HG03469 (cell line): ENCODE data around the gene RNLS.
A peak's percentile ranks its signal among the peaks of the same experiment; 100 is the strongest.

Source experiments
- ATAC-seq: cut with Tn5 transposase; IDR thresholded peaks from one replicate; pipeline ENCODE4 v1.9.1; 2021; ENCODE audit warnings: mild to moderate bottlenecking, moderate library complexity, moderate number of reproducible peaks; ENCODE audit not compliant: unreplicated experiment

RNLS gene

DNA sequence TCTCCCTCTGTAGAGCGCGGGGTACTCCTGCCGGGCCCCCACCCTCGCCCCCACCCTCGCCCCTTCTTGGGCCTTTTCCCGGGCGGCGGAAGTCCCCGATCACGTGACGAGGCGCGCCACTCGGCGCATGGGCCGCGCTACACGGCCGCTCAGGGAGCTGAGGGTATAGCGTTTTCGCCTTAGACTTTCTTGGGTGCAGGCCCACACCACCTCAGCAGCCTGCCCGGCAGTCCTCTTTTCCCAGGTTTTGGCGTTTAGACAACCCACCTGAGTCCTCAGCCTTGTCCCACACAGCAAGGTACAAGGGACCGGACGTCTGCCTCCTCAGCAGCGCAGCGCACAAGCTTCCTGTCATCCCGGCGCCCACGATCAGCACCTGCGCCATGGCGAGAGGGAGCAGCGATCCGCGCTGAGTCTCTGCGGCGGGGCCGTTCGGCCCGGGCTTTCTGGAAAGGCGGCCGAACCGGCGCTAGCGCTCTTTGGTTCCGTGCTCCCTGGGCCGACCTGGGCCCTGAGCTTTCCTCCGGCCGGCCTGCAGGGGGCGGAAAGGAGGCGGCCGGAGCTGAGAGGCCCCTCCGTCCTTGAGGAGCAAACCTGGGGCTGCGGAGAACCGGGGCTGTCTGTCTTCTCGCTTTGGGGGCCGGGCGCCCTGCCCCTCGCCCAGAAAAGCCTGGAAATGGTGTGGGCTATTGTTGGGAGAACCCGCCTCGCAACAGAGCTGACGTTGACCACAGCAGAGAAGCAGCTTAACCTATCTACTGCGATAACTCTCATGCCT is at the start of gene RNLS:
Gene RNLS (minus strand): TSS at position 513 of the 778 bp plus-strand sequence.
- ATAC-seq, result peak; percentile 39

DNA sequence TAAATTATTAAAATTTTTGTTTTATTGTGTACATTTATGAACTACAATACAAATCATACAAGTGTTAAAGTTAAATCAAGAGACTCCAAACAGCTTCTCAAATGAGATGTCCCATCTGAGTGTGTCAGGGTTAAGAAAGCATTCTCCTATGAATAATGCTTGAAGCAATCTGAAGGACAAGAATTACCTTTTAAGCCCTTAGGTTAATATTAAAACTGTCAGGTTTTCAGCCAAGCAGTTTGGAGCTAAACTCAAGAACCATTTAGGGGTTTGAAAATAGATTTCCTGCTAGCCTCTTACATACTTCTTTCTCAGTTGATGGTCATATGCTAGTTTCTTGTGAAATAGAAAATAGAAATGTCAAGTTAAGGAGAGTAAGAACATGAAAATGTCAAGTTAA is 41.7 kb upstream of the RNLS start:
- ATAC-seq, result no peak

DNA sequence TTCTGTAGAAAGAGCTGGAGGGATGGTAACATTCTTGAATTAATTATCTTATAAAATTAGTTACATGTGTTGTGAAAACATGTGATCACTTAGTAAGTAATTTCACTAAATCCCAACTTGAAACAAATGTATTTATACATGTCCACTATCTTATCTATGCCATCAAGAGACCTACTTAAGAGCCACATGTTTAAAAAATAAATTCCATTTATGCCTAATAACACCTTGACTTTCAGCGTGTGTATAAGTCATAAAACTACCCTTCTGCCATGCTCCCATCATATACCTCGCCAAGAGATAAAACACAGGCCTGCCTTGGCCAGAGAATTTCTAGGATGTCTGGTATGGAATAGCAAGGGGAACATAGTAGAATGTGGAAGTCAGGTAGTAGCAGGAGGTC is 40.7 kb upstream of the RNLS start:
- no peak for ATAC-seq

DNA sequence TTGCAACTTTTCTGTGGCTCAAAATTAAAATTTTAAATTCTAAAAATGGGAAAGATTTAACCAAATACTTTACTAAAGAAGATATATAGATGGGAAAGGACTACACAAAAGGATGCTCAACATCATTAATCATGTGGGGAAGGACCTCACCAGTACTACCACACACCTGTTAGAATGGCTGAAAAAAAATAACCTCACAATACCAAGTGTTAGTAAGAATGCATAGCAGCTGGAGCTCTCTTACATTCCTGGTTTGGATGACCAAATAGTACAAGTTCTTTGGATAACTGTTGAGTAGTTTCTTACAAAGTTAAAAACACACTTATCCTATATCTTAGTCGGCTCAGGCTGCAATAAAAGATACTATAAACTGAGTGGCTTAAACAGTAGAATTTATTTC is 37.3 kb upstream of the RNLS start:
- ATAC-seq, result no peak

DNA sequence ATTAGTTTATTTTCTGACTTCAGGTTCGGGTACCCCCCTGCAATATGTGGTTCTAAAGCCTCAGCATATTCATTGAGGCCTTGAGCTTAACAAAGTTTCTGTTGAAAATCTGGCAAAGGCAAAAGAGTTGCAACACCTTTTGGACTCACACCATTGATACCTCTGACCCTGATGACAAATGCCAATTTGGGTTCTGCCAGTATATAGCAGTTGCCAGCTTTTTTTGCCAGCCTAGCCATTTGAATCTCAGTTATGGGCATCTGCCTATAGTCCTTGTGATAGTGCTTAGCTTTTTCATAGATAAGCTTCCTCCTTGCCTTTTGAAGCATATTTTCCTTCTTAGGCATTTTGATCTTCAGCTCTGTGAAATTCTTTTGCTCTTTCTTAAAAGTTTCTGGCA is 35.4 kb upstream of the RNLS start:
- no peak for ATAC-seq

DNA sequence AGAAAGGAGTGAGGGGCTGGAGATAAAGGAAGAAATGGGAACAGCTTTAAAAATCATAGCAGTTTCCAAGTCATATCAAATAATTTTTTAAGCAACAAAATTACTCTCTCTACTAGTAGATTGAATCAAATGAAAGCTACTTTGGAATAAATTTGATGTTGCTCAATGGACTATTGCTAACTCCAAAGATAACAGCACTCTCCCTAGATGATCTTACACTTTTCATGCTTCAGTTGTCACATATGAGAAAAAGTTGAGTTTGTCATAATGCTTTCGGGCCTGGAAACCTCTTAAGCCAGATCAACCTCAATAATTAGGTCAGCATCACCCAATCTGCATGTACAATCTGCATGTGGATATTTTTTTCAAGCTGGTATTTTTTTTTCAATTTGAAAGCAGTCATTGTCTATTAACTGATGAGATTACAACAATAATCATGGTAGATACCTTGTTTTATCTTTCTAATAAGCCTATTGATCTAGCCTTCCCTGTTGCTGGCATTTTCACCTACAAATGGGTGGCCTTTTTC is 34.7 kb upstream of the RNLS start:
- ATAC-seq, result no peak

DNA sequence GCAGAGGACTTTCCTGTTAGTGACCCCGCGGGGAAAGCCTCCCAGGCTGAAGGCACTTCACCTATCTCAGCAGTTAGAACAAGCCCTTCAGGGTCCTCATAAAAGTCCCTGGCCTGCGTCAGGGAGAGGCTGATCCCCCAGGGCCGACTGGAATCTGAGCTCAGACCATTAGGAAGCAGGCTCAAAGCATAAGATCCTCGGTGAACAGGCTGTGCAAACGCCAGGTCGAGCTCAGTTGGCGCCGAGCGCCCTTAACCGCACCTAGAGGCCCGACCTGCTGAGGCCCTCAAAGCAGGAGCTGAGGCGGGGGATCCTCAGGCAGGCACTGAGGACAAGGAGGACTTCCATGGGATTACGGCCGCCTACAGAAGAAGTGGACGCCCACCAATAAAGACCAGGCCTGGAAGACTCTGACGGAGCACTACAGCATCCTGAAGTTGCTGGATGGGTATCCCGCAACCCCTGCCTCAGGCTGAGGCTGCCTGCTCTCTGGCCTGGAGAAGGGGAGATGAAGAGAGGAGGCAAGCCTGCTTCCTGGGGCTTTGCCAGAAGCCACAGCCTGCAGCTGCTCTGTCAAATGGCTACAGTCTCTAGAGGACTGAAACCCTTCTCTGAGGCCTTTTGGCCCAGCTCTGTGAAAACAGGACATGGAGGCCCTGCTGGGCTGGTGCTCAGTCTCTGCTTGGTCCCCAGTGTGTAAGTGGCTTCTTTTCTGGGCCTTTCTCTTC is 33.3 kb upstream of the RNLS start:
- ATAC-seq, result no peak

DNA sequence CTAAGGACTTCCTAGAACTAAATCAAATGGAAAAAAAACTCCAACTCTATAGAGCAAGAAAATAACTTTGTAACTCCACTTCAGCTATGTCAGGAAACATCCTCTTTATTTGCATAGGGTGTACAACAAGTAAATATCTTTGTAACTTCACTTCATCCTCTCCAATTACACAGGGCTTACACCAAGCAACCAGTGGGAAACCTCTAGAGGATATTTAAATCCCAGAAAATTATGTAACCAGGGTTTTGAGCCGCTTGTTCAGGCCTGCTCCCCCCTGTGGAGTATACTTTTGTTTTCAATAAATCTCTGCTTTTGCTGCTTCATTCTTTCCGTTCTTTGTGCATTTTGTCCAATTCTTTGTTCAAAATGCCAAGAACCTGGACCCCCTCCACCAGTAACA is 25.7 kb upstream of the RNLS start:
- no peak for ATAC-seq

DNA sequence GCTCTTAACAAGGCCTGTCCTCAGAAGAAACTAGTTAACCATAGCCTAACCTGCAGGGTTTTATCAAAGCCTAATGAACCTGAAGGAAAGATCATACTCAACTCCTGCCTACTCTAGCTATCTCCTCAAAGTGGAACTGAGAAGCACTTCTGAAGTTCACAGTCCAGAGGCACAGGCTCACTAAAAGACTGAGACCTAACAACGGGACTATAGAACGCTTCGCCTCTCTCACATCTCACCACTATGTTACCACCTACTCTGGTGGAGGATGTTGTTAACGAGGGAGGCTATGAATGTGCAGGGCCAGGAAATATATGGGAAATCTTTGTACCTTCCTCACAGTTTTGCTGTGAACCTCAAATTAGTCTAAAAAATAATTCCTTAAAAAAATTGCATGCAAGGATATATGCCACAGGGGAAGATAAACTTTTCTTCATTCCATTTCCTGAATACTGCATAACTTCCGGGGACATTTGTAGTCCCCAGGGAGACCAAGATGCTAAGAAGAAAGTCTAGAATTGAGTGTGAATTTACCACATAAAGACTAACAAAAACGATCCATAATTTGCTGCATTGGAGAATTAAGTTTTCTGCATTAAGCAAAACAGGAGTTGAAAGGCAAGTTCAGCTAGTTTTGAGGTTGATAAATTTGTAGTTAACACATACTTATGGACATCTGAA is 25.1 kb upstream of the RNLS start:
- ATAC-seq, result no peak

DNA sequence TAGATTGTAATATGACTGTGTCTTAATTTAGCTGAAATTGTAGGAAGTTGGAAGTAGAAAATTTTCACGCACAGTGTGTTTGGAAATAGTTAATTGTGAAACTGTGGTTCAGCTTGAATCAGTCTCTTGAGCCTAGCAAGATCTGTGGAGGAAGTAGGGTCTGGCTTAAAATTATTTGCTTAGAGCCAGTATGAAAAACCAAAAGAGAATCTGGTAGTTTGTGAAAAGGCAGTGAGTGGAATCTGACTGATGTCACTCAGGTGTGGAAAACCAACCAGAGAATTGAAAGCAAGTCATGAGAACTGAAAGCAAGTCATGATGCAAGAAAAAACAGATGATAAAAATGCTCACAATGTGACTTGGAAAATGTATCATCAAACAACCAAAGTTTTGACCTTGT is 14.9 kb upstream of the RNLS start:
- peak; percentile 69 for ATAC-seq

DNA sequence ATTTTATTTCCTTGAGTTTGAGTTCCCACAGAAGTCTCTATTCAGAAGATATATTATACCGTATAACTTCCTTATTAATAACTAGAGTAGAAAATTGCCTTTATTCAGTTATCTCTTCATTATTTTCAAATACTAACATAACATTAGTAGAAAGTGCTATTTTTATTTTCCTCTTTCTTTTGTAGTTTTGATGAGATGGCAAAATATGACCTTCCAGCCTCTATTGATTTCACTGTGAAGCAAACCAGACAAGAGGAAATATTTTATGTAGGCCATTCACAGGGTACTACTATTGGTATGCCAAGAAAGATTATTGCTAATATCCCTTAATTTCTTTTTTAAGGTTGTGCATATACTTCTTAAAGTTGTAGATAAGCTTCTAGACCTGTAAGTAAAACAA is 11.4 kb upstream of the RNLS start:
- ATAC-seq, result no peak

DNA sequence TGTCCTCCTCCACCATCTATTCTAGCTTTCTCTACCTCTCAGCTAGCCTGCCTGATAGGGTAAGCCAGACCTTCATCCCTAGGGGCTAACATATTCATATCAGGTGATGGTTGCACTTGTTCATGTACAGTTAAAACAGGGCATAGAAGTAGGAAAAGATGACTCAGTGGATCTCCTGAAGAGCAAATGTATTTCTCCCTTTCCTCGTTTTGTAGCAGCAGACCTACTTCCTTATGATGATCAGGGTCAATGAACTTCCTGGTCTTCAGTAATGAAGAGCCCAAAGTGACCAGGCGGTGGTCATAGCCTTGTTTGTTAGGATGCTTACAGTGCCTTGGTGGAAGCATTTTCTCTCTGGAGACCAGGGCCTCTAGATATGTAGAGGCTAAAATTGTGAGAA is 9.8 kb upstream of the RNLS start:
- ATAC-seq, result no peak

DNA sequence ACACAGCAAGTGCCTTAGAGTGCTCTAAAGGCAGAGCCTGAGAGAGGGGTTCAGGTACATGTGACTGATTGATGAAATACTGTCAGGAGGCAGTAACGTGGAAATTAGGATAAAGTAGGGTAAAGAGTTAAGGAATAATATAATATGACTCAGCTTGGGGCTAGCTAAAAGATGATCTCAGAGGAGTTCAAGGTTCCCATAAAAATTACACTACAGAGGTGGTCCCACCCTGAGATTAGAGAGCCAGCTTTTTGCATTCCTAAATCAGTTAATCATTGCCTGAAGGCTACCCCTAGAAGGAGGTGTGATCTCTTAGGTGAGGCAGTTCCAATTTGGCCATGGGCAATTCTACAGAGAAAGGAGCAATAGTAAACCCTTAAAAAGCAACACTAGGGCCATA is 9.3 kb upstream of the RNLS start:
- ATAC-seq, result no peak

DNA sequence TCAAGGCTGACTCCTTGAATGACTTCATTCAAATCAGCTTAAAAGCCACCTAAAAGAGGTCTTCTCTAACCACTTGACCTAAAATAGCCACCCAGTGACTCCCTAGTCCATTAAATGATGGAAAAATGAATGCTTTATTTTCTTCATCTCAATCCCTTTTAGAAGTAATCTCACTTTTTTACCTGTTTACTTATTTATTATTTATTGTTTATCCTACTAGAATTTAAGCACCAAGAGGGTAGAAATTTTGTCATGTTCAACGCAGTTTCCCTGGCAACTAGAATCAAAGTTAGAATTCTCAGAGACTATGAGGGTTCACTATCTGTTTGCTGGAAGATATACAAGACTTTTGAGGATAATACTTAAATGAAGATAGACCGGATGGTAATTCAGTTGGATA is 3.3 kb upstream of the RNLS start, which contains the start of gene LIPJ:
Gene LIPJ (plus strand): TSS at position 301 of the 400 bp plus-strand sequence. CDS start 3,926 bp downstream, outside the sequence.
- ATAC-seq, result no peak

DNA sequence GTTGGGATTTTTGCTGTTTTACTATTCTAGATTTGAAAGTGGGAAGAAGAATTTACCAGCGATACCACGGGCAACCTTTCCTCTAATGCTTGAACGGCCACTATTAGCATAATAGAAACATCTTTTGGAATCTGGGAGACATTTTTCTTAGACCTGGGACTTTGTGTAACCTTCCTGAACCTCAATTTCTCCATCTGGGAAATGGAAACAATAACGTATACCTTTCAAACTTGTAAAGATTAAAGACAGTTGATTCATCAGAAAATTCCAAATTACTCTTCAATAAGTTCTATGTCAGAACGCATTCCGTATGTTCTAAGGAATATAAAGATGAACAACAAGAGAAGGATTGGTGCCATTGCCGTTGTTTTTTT is 453 bp upstream of the RNLS start:
- no peak for ATAC-seq

DNA sequence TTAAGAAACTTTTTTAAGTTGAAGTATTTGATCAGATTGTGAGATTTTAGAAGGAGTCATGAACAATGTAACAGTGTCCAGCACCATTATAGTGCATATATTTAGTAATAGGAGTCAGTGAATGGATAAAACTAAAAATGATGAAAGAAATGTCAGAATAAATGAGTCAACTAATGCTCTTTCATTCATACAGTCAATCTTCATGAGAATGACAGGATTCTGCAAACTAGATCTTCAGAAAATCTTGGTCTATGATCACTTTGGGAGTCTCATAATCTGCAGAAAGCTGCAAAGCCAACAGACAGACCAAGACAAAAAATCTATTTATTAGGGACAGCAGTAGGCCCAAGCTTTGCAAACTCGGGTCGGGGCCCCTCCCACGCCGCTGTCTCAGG is 710 bp downstream of the RNLS start:
- no peak for ATAC-seq

DNA sequence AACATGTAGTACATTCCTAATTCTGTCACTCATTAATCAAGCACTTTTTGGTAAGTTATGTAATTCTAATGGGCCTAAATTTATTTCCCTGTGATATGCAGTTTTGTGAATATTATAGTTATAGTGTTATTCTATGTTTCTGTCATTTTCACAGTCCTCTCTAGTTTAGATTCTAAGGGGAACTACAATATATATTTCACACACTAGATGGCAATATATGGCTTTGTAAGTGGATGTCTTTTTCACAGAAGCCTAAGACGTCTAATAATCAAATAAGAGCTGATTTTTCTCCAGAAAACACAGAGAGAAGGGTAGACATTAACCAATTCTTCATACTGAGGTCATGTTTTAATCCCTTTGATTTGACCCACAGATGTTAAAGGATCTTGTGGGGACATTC is 18.0 kb downstream of the RNLS start:
- no peak for ATAC-seq

DNA sequence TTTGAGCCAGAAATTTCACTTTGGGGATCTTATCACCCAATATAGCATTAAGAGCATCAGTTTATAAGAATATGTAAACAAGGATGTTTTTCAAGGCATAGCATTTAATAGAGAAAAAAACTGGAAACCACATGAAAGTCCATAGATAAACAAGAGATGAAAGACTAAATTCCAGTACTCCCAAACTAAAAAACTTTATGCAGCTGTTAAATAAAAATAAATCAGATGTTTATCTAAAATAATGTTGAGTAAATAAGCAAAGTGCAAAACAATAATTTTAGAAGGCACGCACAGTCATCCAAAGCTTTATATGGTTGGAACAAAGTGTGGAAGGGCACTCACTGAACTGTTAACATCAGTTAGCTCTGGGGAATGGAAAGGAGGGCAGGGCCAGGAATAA is 21.0 kb downstream of the RNLS start:
- no peak for ATAC-seq

DNA sequence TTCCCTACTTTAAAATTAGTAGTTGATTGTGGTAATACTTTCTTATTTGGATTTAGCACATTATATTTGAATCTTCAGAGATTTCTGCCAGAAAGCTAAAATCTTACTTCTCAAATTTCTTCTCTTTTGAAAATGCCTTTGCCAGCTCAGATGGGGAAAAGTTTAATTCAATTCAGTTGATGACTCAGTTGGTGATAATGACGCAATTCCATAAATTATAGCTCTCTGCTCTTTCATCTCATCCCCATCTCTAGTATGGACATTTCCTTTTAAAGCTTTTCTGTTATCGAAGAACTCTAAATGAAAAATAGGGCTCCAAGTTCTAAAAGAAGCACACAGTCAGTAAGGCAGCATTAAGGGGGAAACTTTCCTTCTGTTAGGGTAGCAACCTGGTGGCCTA is 25.5 kb downstream of the RNLS start:
- no peak for ATAC-seq

DNA sequence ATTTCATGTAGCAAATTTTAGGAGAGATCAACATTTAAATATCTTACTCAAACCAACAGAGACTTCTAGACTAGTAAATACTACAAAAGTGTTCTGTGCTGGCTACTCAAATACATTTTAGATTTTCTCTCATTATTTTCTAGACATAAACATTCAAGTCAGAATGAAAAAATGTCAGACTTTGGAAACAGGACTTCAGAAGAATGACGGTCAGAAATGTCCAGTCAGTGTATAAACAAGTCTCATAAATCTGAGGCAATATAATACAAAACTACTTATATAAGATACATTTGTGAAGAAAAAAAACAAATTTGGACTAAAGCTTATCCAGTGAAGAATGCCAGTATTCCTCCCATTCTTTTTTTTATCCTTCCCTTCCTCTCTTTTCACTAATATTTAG is 25.9 kb downstream of the RNLS start:
- no peak for ATAC-seq

DNA sequence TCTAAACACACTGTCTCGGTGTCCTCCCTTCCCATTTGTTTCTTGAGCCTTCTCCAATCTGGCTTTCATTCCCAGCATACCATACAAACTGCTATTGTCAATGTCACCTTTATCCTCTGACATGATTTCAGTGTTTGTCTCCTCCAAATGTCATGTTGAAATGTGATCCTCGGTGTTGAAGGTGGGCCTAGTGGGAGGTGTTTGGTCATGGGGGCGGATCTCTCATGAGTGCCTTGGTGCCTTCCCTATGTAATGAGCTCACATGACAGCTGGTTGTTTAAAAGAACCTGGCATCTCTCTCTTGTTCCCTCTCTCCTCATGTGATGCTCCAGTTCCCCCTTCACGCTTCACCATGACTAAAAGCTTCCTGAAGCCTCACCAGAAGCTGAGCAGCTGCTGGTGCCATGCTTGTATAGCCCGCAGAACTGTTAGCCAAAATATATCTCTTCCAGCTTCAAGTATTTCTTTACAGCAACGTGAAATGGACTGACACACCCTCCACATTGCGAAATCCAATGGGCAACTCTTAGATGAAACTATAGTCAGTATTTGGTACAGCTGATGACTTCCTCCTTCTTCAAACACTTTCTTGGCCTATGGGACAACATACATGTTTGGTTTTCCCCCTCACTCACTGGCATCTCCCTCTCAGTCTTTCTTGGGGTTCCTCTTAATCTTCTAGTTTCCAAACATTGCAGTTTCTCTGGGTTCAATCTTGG is 27.8 kb downstream of the RNLS start:
- no peak for ATAC-seq
